Breast epithelium (tissue), 3 donors: Measurements from ENCODE around the gene PAMR1.

Source experiments
- CTCF ChIP-seq, 3 donors: fragments of 450-650 bp; IDR thresholded peaks; one replicate each; pipeline ENCODE4 v1.5.1; 2016 to 2017; ENCODE audit warnings: antibody characterized with exemption in 3 of 3, mild to moderate bottlenecking in 3 of 3, moderate library complexity in 3 of 3
- POLR2AphosphoS5 ChIP-seq, 3 donors: sonication (generic); formaldehyde crosslinking; IDR thresholded peaks; one replicate each; pipeline ENCODE4 v1.6.1; 2017; ENCODE audit warnings: antibody characterized with exemption in 3 of 3

- no peak for TF ChIP-seq POLR2AphosphoS5 (IDR thresholded peaks at IDR 0.05)
- no peak for TF ChIP-seq CTCF (IDR thresholded peaks at IDR 0.05)
Measured at GRCh38 chr11:35553021-35553420, 27.6 kb upstream of the PAMR1 start.
